DMS53 treated with DMSO at 0.1 percent for 48 hours (cell line): ENCODE measurements around the gene NUDT4B.
"Not testable (repeated sequence)": the region's sequence is repeated elsewhere in the genome, so short reads cannot be mapped to it uniquely, and the experiment has no call there.

Experiments
- DNase-seq: peaks from one replicate; lab custom pipeline; 2025; ENCODE audit not compliant: unreplicated experiment; lab: John Stamatoyannopoulos, UW

Gene NUDT4B

DNA sequence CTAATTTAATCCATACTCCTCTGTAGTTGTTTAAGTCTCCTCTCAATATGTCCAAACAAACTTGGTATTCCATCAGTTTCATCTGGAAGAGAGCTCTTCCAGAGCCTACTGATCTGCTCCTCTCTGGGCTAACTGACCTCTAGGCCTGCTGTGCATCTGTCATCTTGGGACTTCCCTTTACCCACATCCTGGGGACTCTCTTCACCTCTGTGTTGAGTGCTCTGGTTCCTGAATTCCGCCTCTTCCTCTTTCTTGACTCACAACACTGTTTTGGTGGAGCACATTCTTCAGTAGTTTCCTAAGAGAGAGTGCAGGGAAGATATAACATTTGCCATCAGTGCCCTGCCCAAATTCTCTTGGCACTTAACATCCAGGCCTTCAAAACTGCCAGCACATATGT, 13.0 kb upstream of the NUDT4B start:
- DNase-seq: not testable (repeated sequence)

DNA sequence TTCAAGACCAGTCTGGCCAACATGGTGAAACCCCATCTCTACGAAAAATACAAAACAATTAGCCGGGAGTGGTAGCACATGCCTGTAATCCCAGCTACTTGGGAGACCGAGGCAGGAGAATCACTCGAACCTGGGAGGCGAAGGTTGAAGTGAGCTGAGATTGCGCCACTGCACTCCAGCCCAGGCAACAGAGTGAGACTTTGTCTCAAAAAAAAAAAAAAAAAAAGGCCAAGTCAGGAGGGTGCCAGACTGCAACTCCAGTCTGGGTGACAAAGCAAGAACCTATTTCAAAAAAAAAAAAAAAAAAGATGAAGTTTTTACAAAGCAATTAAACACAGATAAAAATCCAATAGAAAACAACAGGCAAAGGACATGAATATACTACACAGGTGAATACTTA, 9.9 kb upstream of the NUDT4B start:
- DNase-seq: not testable (repeated sequence)

DNA sequence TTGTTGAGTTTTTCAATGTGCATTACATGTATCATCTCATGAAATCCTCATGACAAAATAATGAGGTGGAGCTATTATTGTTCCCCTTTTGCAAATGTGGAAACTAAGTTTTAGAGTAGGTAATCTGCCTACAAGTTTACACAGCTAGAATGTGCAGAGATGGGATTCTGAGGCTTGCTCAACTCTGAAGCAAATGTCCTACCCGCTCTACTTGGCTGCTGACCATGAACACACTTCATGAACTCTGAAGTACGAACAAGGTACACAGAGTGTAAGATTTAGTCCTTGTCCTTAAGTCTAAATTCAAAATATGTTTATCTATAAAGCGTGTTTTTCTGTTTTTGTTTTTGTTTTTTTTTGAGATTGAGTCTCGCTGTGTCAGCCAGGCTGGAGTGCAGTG, 5.4 kb upstream of the NUDT4B start:
- DNase-seq: not testable (repeated sequence)

DNA sequence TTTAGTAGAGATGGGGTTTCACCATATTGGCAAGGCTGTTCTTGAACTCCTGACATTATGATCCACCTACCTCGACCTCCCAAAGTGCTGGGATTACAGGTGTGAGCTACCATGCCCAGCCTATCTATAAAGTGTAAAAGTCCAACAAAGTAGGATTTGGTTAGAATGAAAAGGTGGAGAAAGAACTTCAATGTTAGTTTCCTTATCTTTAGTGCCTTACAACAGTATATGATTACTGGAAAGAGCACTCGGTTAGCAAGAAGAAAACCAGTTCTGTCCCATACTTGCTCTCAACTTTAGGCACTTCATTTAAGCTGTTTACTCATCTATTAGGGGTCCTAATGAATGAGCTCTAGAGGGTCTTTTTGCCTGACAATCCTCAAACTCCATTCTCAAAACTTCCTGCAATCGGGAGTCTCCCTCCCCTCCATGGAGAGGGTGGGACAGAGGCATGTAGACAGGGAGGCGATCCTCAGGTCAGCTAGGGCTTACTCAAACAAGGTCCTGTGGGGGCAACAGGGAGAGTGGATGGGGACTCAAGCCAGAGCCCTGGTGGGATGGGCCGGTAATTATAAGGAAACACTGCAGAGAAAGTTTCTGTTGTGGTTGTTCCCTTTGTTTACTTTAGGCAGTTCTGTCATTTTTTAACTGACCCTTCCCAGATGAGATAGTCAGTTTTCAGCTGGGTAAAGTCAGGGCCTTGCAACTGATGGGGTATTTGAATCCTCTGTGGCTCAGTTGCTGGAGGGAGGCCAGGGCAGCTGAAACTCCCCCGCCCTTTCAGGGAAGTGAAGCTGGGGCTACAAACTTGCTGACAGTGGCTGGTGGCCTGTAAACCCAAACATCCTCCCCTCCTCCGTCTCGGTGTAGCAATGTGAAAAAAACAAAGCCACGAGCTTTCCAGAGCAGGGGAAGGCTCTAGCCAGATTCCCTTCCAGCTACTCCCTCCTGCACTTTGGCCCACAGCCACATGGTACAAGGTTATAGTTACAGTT, 4.6 kb upstream of the NUDT4B start:
- not testable (repeated sequence) for DNase-seq

DNA sequence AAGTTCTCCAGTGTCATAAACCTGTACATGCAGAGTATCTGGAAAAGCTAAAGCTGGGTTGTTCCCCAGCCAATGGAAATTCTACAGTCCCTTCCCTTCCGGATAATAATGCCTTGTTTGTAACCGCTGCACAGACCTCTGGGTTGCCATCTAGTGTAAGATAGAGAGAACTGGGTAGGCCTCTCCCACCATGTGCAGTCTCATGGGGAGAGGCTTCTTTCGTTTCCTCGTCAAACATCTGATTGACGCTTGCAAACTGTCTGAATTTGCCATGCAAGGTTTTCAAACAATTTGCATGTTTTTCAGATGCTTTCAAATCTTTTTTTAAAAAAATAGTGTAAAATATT, 734 bp downstream of the NUDT4B start:
- DNase-seq: not testable (repeated sequence)

DNA sequence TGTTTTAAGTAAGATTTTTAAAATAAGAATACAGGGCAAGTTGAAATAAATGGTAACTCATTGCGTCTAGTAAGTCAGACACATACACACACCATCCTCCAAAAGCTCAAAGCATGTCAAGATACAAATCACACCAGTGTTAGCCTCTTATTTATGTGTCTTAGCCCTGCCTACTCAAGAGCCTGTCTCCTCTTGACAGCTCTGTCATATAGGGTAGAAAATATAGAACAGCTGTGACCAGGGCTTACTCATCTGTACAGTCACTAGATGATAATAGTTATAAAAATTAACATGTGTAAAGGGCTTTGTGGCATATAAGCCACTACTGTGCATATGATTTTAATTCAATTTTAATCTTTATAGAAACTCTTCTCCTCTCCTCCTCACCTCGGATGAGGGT, 7.7 kb downstream of the NUDT4B start:
- DNase-seq: not testable (repeated sequence)

DNA sequence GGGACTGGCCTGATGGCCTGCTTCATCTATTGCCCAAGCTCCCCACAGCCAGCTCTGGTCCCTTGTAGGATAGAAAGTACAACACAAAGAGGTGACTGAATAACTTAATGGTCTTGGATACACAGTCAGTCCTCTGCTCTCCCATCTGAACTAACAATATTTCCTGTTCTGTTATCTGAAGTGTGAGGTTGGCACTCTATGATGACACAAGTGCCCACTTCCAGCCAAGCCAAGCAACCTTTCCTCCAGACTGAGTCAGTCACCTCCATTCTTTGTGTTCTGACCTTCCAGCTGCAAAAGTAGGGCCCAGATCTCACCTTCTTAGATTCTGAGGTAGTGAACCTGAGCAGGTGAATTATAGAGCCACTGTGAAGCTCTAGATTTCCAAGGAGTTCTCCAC, 8.9 kb downstream of the NUDT4B start:
- not testable (repeated sequence) for DNase-seq

DNA sequence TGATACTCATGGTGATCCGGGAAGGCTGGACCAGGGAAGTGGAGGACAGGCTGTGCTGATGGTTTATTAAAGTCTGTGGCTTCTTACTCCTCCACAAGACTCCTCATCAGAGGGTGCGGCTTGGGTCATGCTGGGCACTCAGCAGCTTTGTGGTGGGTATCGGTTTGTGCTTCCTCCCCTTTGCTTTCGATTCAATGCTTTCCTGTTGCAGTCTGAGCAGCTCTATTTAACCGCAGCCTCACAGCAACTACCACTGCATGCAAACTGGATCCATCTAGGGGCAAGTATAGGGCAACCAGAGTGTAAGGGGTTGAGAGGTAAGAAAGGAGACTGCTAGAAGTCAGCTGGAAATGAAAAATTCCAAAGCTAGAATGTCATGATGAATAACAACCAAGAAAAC, 9.8 kb downstream of the NUDT4B start:
- DNase-seq: not testable (repeated sequence)

DNA sequence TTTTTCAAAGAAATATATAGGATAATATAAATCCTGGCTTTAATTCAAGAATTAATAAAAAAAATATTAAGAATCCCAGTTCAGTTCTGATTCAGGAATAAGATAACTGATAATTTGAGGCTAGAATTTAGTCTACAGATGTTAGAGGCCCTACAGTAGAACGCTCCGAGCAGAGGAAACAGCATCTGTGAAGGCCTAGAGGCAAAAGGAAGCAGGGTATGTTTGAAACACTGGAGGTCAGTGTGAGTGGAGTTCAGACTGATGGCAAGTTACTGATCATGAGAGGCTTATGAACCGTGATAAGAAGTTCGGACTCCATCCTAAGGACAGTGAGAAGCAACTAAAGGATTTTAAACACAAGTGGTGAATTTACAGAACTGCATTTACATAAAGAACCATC, 10.4 kb downstream of the NUDT4B start:
- not testable (repeated sequence) for DNase-seq

DNA sequence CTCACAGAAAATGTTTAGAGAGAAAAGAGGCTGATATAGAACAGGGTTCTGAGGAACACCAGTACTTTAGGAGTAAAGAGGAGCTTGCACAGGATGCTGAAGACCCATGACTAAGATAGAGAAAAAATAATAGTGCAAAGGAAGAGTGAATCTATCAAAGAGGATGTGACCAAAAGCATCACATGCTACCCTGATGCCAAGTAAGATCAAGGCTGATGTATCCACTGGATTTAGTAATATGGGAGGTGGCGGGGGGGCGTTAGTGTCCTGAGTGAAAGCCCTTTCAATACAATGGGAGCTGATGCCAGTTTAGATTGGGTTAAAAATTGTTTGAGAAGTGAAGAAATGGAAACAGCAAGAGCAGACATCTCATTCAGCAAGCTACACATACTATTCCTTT, 11.2 kb downstream of the NUDT4B start:
- not testable (repeated sequence) for DNase-seq

DNA sequence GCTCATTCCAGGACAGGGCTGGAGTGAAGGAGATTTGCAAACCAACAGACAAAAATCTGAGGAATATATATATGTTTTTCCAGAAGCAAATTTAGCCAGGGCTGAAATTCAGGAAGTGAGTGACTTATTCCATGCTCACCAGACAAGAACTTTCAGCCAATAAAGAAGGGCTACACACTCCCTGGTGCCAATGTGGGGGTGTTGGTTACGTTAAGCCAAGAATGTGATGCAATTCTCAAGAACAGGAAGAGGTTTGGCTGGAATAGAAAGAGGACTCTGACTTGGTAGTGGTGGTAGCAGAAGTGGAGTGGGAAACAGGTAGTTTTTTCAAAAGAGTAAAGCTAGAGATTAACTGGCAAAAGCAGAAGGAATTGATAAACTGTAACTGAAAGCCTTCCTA, 11.6 kb downstream of the NUDT4B start:
- not testable (repeated sequence) for DNase-seq

DNA sequence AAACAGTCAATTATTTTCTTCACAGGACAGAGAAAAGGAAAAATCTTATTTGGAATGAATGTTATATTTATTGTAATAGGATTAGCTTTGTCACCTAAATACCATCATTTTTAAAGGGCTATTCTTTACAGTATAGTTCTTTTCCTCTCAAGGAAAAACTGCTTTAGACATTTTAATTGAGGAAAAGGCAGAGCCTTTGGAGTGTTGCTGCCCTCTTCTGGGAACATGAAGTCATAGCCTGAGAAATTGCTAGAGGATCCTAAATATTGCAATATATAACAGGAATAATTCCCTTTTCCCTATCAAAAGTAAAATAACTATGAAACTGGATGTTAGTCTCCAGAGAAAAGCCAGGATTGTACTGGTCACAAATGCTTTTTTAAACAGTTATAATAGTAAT, 12.8 kb downstream of the NUDT4B start:
- DNase-seq: not testable (repeated sequence)

DNA sequence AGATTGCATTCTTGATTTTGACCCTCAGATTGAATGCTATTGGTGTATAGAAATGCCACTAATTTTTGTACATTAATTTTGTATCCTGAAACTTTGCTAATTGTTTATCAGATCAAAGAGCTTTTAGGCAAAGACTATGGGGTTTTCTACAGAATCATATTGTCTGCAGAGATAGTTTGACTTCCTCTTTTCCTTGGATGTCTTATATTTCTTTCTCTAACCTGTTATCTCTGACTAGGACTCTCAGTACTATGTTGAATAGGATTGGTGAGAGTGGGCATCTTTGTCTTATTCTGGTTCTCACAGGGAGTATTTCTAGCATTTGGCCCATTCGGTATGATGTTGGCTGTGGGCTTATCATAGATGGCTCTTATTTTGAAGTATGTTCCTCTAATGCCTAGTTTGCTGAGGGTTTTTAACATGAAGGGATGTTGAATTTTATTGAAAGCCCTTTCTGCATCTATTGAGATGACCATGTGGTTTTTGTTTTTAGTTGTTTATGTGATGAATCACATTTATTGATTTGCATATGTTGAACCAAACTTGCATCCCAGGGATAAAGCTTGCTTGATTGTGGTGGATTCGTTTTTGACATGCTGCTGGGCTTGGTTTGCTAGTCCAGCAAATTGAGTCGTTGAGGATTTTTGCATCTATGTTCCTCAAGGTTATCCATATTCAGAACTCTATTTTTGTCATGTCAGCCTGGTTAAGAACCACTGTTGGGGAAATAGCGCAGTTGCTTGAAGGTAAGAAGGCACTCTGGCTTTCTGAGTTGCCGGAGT, 16.9 kb downstream of the NUDT4B start:
- DNase-seq: not testable (repeated sequence)

DNA sequence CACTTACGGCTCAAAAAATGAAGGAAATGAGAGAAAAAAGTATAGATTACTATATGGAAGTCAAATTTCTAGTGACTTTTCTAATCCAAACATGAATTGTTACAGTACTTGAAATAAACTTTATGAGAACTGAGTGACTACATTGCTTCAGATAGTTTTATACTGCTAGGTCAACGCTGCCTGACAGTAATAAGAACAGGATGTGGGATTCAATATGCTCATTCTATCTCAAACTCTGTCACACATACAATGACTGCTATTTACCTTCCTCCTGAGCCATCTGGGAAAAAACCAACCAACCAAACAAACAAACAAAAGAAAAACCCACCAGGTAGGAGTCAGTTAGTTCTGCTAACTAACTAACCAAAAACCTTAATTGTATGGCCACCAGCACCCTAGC, 20.0 kb downstream of the NUDT4B start:
- not testable (repeated sequence) for DNase-seq

DNA sequence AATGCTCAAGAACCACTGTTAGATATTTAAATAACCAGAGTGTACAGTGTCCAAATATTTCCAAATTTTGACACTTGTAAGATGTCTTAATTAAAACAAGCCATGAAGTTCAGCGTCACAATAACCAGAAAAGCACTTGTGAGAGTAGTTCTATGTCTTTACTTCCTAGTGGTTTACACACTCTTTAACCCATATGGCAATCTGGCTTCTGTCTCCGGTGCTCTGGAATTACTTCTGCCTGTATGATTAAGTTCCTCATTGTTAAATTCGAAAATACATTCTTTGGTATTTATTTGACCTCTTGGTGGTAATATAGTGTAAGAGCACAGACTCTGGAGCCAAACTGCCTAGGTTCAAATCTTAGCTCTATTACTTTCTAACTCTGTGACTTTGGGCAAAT, 20.9 kb downstream of the NUDT4B start:
- not testable (repeated sequence) for DNase-seq

DNA sequence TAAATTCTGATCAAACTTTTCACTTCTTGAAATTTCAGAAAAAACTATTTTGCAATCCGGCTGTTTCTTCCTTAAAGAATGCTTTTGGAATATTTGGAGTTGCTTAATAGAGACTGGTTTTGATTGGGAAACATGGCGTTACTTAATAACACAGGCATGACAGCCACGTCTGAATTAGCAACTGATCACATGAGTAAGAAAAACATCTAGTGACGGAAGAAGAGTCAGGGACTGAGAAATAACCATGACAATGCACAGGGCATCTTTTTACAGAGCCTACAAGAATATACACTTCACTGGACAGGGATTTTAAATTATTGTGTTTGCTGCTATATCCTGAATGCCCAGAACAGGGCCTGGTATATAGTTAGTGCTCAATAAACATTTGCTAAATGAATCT, 25.1 kb downstream of the NUDT4B start:
- not testable (repeated sequence) for DNase-seq

DNA sequence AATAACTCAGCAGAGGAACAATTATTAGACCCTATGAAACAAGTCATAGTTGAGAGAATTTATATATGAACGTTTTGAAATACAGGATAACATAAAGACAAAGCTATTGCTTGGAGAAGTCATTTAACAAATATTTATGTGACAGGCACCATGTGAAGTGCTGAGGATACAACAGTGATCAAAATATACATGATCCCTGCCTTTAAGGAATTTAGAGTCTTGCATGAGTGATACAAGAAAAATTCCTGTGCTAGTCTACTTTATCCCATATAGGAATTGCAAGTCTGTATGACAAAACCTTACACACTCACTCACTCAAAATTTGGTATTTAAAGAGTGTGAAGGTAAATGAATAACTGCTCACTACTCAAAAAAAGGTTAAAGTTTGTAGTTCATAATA, 25.5 kb downstream of the NUDT4B start:
- DNase-seq: not testable (repeated sequence)

DNA sequence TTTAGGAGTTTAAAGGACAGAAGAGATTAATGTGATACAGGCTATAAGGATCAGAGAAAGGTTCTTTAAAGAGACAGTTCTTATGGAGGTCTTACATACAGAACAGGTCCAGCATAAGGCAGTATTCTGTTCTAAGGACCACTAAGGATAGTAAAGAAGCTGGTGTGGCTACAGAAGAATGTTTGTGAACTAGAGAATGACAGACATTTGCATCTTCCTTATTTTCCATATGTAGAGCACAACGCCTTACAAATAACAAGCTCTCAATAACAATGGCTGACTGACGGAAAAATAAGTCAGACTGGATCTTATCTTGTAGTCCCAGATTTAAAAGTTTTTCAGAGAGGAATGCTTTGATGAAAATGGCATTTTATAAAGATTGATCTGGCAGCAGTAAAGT, 26.7 kb downstream of the NUDT4B start:
- DNase-seq: not testable (repeated sequence)

DNA sequence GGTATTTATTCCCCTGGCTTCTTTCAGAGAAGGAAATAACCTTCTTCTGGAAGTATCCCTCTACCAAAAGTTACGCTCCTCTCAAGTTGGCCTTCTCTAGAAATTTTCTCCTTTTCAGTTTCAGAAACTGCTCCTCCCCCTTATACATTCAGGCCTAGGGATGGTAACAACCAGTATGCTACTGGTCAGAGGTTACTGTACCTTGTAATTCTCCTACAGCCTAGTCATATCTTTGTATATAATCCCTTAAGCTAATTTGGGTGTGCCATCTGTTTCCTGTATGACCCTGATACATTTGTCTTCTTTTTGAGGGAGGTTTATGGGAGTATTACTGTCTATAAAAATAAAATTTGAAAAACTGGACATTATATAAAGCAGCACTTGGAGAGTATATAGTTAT, 29.1 kb downstream of the NUDT4B start:
- DNase-seq: not testable (repeated sequence)

DNA sequence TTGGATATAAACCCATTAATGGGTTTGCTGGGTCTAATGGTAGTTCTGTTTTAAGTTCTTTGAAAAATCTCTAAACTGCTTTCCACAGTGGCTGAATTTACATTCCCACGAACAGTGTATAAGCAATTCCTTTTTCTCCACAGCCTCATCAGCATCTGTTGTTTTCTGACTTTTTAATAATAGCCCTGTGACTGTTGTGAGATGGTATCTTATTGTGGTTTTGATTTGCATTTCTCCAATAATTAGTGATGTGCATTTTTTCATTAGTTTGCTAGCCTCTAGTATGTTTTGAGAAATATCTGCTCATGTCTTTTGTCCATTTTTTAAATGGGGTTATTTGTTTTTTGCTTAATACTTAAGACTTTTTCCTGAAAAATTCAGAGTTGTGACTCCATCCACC, 31.8 kb downstream of the NUDT4B start:
- not testable (repeated sequence) for DNase-seq

DNA sequence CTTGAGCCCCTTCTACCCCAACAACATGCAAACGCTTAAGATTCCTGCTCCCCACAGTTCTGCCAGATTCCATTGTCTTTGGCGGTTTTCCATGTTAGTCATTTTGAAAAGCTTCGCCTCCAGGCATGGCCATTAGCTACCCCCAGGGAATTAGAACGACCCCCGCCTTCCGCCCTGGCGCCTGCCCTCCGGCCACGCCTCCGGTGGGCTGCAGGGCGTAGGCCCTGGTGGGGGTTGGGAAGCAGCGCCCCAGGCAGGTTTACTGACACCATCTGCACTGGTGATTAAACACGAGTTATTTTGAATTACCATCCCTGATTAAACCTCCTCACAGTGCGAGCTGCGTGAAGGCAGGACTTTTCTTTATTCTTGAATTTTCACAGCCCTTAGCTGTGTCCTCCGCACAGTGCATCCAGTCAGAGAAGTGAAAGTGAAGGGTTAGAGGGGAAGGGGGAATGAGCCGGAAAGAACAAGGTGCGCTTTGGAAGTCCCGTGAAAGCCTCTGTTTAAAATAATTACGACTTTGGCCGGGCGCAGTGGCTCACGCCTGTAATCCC, 43.0 kb downstream of the NUDT4B start:
- not testable (repeated sequence) for DNase-seq
